HEK293T (cell line): ENCODE data around the gene DLG2.

Experiments
- FOXA1 ChIP-seq: fragments of 450-650 bp; IDR thresholded peaks from 2 replicates; pipeline ENCODE4 v1.6.1; 2016; ENCODE audit warnings: mild to moderate bottlenecking
- FOXK2 ChIP-seq: fragments of 450-650 bp; IDR thresholded peaks from 2 replicates; pipeline ENCODE4 v1.6.1; 2016; ENCODE audit warnings: mild to moderate bottlenecking
- FOXM1 ChIP-seq: fragments of 450-650 bp; IDR thresholded peaks from 2 replicates; pipeline ENCODE4 v1.6.1; 2017; ENCODE audit warnings: mild to moderate bottlenecking, borderline replicate concordance
- TF ChIP-seq, protein P1 (sequence below): fragments of 450-650 bp; IDR thresholded peaks from 2 replicates; pipeline ENCODE4 v1.6.1; 2016

DNA sequence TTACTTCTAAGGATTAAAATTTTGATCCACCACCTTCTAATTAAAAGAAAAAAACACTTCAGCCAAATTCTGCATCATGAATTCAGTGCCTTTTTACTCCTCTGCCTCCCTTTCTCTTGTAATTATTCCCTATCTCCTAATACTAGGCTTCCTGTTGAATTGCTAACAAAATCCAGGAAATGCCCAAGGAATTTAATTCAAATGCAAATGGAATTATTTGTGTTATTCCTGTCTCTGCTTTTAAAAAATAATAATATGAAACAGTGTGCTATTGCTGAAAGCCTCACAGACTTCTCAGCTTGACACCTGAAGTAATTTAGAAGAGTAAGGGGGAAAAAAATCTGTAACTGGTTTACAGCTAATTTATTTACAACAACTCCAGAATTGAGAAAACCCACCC lies 85.5 kb downstream of the DLG2 start:
- TF ChIP-seq FOXM1, result no peak
- TF ChIP-seq, protein P1, sequence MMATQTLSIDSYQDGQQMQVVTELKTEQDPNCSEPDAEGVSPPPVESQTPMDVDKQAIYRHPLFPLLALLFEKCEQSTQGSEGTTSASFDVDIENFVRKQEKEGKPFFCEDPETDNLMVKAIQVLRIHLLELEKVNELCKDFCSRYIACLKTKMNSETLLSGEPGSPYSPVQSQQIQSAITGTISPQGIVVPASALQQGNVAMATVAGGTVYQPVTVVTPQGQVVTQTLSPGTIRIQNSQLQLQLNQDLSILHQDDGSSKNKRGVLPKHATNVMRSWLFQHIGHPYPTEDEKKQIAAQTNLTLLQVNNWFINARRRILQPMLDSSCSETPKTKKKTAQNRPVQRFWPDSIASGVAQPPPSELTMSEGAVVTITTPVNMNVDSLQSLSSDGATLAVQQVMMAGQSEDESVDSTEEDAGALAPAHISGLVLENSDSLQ, result no peak
- no peak for TF ChIP-seq FOXK2
- TF ChIP-seq FOXA1, result no peak
